Coronary artery (tissue), 2 donors: ENCODE measurements around the gene FZD1.

Experiments
- DNase-seq: peaks from one replicate; pipeline ENCODE4 v3.0.0-alpha.2; 2017; ENCODE audit warnings: low spot score
- H3K27ac ChIP-seq, 2 donors: fragments of 200-600 bp; sonication (generic); one replicate each; pipeline ENCODE4 v1.5.1; 2016 to 2019
- H3K4me3 ChIP-seq: fragments of 200-600 bp; sonication (generic); 2 replicates; pipeline ENCODE4 v1.5.1; 2016; ENCODE audit warnings: mild to moderate bottlenecking, moderate library complexity
- TF ChIP-seq, protein P1 (sequence below): fragments of 200-600 bp; sonication (generic); IDR thresholded peaks from one replicate; pipeline ENCODE4 v1.5.1; 2019; ENCODE audit warnings: antibody characterized with exemption

The FZD1 gene

DNA sequence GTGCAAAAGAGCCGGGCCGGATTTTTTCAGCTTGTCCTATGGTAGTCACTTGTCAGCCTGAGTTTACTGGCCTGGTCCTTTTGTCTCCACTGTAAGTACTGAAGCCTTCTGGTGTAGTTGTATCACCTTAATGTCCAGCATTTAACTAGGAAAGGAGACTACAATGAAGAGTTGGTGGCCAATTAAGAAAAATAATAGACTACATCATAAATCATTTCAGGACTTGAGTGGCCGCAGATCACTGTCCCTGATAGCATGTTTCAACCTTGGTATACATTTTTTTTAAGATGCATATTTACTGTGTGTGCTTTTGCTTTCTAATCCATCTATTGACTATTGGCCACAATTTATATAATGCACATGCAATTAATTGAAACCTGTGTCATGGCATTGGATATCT lies 6.1 kb downstream of the FZD1 start:
- no peak for DNase-seq
- TF ChIP-seq, protein P1, sequence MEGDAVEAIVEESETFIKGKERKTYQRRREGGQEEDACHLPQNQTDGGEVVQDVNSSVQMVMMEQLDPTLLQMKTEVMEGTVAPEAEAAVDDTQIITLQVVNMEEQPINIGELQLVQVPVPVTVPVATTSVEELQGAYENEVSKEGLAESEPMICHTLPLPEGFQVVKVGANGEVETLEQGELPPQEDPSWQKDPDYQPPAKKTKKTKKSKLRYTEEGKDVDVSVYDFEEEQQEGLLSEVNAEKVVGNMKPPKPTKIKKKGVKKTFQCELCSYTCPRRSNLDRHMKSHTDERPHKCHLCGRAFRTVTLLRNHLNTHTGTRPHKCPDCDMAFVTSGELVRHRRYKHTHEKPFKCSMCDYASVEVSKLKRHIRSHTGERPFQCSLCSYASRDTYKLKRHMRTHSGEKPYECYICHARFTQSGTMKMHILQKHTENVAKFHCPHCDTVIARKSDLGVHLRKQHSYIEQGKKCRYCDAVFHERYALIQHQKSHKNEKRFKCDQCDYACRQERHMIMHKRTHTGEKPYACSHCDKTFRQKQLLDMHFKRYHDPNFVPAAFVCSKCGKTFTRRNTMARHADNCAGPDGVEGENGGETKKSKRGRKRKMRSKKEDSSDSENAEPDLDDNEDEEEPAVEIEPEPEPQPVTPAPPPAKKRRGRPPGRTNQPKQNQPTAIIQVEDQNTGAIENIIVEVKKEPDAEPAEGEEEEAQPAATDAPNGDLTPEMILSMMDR: no peak
- Histone ChIP-seq H3K4me3 (no peak overlapping the region), H3K27ac (no peak overlapping the region)

DNA sequence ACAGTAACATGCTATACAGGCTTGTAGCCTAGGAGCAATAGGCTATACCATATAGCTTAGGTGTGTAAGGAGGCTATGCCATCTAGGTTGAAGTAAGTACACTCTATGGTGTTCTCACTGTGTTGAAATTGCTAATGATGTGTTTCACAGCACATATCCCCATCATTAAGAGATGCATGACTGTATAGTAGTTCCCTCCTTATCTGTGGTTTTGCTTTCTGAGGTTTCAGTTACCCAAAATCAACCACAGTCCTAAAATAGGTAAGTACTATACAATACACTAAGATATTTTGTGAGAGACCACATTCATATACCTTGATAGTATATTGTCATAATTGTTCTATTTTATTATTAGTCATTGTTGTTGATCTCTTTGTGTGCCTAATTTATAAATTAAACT lies 12.7 kb downstream of the FZD1 start:
- TF ChIP-seq, protein P1: no peak
- Histone ChIP-seq H3K27ac (no peak overlapping the region), H3K4me3 (no peak overlapping the region)
- DNase-seq: no peak

DNA sequence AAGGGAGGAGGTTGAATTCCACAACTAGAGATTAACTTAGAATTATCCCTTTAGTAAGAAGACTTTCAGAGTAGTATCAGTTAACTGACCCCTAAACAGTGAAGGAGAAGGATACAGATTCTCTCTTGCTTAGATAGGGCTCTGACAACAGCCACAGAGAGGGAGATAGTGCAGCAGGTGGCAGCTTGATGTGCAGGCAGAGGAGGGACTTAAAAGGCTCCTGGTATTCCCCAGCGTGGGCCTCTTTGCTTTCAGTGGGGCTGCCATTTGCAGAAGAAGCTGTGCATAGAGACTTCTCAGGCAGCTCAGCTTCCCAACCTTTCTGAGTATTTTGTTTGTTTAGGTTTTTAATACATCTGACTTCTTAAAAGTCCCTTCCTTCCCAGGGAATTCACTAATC lies 16.0 kb downstream of the FZD1 start:
- no peak for DNase-seq
- H3K4me3 ChIP-seq: no peak overlapping the region
- TF ChIP-seq, protein P1: no peak
- H3K27ac ChIP-seq: no peak overlapping the region

DNA sequence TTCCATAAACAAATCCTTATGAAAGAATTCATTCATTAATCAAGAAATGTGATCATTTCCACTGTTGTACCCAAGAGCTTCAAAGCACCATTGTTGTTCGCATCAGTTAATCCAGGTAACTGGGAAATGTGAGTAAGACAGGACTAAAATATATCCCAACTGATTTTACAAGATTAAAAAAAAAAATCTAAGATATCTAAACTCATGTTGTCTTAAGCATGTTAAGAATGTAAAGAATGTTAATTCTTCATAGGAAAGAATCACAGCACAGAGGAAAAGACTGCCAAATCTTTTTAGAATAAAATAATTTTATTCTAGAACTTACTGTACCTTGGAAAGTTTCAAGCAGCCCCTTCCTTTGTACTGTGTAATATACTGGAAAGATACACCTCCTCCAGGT lies 16.4 kb downstream of the FZD1 start:
- TF ChIP-seq, protein P1: no peak
- DNase-seq: no peak
- H3K4me3 ChIP-seq: no peak overlapping the region
- H3K27ac ChIP-seq: no peak overlapping the region

DNA sequence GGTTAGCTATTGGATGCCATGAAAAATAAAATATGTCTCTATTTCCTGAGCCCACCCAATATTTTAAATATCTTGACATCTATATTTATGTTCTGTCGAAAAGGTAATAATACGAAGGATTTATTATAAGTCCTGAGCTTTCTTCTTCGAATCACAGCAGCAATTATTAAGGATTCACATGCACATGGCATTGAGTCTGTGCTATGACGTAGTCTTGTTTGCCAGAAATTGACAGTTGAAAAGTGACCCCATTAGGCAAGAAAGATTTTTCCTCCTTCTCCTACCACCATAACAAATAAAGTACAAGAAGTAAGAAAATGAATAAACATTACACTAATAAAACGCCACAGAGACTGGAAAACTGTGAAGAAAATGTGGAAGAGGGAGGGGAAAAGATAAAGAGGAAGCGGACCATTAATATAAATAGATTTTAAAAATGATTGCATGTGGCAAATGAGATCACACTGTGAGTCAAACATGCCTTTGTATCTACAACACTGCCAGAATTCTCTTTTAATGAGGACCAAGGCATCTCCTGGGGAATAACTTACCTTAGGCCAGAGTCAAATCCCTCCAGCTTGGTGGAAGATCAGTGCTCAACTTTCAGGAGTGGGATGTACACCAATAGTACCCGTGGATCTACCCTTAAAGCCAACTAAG lies 21.6 kb downstream of the FZD1 start:
- H3K27ac ChIP-seq: no peak overlapping the region
- TF ChIP-seq, protein P1: no peak
- no peak overlapping the region for H3K4me3 ChIP-seq
- no peak for DNase-seq

DNA sequence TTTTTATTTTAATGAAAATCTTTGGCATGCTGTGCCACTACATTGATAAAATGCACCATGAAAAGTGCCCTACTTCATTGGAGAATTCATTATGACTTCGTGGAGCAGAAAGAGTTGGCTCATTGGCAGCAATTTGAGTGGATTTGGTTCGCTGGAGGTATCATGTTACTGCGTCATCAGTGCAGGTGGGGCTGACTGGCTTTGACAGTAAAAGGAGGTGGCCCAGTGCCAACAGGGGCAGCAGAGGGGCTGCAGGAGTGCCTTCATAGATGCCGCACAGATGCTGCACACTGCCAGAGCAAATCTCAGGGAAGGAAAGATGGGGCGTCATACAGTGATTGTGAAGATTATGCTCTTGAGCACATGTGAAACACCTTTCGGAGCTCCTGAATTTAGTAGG lies 22.2 kb downstream of the FZD1 start:
- H3K4me3 ChIP-seq: no peak overlapping the region
- no peak overlapping the region for H3K27ac ChIP-seq
- DNase-seq: no peak
- TF ChIP-seq, protein P1: no peak

DNA sequence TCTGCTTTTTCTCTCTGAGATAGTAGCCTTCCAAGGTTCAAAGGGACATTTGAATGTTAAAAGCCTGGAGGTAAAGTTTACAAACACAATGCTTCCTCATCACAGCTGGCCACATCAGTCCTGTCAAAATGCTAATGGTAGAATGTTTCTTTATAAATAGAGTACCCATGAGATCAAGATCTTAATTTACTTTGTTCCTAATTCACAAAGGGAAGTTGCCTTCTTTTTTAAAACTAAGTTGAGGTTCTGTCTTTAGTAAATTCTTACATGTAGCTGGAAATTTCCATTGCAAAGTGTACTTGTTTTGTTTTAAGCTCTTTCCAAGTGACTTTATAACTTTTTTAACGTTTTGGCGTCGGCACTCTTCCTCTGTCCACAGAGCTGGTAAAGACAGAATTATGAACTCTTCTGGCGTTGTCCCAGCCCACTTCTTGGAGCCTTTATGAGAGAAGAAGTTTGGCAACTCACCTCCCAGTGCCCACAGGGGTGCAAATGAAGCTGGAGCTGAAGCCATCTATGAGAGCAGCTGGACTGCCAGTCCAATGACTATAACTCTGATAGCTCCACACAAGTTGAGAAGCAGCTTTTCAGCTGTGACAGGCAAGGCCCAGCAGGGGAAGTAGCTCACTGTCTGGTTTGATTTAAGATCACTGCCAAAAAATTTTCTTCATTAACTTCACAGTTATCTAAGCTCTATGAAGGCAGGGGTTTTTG lies 23.3 kb downstream of the FZD1 start:
- no peak overlapping the region for H3K4me3 ChIP-seq
- TF ChIP-seq, protein P1: no peak
- DNase-seq: no peak
- H3K27ac ChIP-seq: peak overlapping the region in 1 of 2 donors; percentile 65
